Large intestine (tissue), 3 donors: ENCODE measurements around the gene ADGRF3. TPM values are rescaled to one million over a fixed set of nuclear protein-coding genes. Genes with fewer than 3 reads are reported as not detected.
A peak's percentile ranks its signal among the peaks of the same experiment; 100 is the strongest.
"Not testable (repeated sequence)": the region's sequence is repeated elsewhere in the genome, so short reads cannot be mapped to it uniquely, and the experiment has no call there.

ENCODE experiments used
- DNase-seq, 2 donors: peaks; one replicate each; pipeline versions ENCODE4 v3.0.0 to v3.0.0-alpha.2; 2013
- H3K27ac ChIP-seq: one replicate; pipeline ENCODE4 v1.5.1; 2013; ENCODE audit warnings: low read length
- H3K27me3 ChIP-seq: 2 replicates; pipeline ENCODE4 v1.6.1; 2013; ENCODE audit warnings: low read length; ENCODE audit not compliant: control insufficient read depth, insufficient read depth
- H3K36me3 ChIP-seq: 2 replicates; pipeline ENCODE4 v1.6.1; 2013; ENCODE audit warnings: low read length; ENCODE audit not compliant: control insufficient read depth, insufficient read depth
- H3K4me1 ChIP-seq: one replicate; pipeline ENCODE4 v1.6.1; 2013; ENCODE audit warnings: low read length; ENCODE audit not compliant: control insufficient read depth, insufficient read depth
- H3K4me3 ChIP-seq: one replicate; pipeline ENCODE4 v1.5.1; 2013; ENCODE audit warnings: low read length
- H3K9me3 ChIP-seq: one replicate; pipeline ENCODE4 v1.6.1; 2013; ENCODE audit warnings: mild to moderate bottlenecking, low read depth, low read length, moderate library complexity; ENCODE audit not compliant: control insufficient read depth
- WGBS: methylation state at CpG from one replicate; pipeline ENCODE4 v1.1.5; 2013; ENCODE audit warnings: low lambda C conversion rate; ENCODE audit not compliant: insufficient coverage; 5-methylcytosine and 5-hydroxymethylcytosine counted together
- polyA plus RNA-seq: library from polyadenylated mRNA; unstranded; fragments of 120-200 nt; gene quantifications from one replicate; pipeline ENCODE4 v1.2.1, GENCODE V29; 2013

The ADGRF3 gene
- polyA plus RNA-seq, 1 donor = 0.73 TPM

DNA sequence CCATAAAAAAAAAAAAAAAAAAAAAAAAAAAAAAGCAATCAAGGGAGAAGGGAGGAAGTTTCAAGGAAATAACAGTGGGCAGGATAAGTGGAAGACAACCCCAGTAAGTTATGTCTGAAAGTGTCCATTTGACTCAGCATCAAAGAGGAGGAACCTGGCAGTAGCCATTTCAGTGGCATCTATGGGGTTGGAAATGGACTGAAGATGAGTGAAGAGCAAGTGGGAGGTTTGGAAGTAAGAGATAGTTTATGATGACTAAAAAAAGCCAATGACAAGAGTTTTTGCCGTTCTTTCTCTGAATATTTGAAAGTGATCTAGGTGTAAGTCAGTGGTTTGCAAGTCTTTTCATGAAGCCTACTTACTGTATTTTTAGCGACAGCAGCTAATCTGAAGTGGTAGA, 9.9 kb downstream of the ADGRF3 start:
- Histone ChIP-seq H3K27ac (no peak overlapping the region), H3K9me3 (no peaks in the 10 kb centered on the region), H3K4me1 (no peaks in the 10 kb centered on the region), H3K4me3 (no peak overlapping the region), H3K27me3 (no peaks in the 10 kb centered on the region), H3K36me3 (no peaks in the 10 kb centered on the region)
- WGBS = 100% methylated on average over 1 of the region's 2 CpGs
- no peak for DNase-seq

DNA sequence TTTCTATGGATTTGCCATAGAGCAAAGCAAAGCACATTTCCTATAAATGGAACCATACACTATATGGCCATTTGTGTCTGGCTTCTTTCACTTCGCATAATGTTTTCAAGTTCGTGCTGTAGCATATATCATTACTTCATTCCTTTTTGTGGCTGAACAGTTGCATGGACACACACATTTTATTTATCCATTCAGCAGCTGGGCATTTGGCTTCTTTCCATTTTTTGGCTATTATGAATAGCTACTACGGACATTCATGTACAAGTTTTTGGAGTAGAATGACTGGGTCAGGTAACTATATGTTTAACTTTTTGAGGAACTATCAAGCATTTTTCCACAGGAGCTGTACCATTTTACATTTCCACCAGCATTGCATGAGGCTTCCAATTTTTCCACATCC, 11.4 kb downstream of the ADGRF3 start:
- H3K27me3 ChIP-seq = no peaks in the 10 kb centered on the region
- no peak overlapping the region for H3K27ac ChIP-seq
- H3K9me3 ChIP-seq = no peaks in the 10 kb centered on the region
- no peaks in the 10 kb centered on the region for H3K36me3 ChIP-seq
- DNase-seq = no peak
- no peaks in the 10 kb centered on the region for H3K4me1 ChIP-seq
- no peak overlapping the region for H3K4me3 ChIP-seq
- WGBS = 81% methylated on average over 2 of the region's 3 CpGs

DNA sequence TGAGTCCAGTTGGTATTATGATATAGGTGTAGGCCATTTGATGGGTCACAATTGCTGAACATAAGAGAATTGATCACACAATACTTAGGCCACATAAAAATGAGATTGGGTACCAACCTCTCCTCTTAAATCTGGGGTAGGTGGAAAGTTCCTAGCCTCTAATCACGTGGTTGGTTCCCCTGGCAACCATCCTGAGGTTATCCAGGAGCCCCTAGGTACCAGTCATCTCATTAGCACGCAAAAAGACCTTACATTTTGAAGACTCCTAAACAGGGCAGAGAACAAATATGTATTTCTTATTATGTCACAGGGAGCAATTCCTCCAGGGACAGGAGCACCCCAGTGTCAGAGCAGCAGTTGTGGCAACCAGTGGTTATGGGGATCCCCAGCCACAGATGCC, 13.3 kb downstream of the ADGRF3 start:
- Histone ChIP-seq H3K9me3 (no peaks in the 10 kb centered on the region), H3K4me3 (no peak overlapping the region), H3K27me3 (no peaks in the 10 kb centered on the region), H3K27ac (no peak overlapping the region), H3K36me3 (no peaks in the 10 kb centered on the region), H3K4me1 (no peaks in the 10 kb centered on the region)
- peak in 1 of 2 donors; percentile 71 for DNase-seq
- no CpG with 5 or more reads among the region's 2 CpGs for WGBS

DNA sequence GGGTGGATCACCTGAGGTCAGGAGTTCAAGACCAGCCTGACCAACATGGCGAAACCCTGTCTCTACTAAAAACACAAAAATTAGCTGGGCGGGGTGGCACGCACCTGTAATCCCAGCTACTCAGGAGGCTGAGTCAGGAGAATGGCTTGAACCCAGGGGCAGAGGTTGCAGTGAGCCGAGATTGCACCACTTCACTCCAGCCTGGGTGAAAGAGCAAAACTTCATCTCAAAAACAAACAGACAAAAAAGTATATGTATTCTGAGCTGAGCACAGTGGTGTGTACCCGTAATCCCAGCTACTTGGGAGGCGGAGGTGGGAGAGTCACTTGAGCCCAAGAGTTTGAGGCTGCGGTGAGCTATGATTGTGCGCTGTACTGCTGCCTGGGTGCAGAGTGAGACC, 15.3 kb downstream of the ADGRF3 start:
- H3K4me1 ChIP-seq, DNase-seq, H3K9me3 ChIP-seq, H3K27me3 ChIP-seq, H3K4me3 ChIP-seq, H3K27ac ChIP-seq, H3K36me3 ChIP-seq: not testable (repeated sequence)
- WGBS = 84% methylated on average over 2 of the region's 8 CpGs

DNA sequence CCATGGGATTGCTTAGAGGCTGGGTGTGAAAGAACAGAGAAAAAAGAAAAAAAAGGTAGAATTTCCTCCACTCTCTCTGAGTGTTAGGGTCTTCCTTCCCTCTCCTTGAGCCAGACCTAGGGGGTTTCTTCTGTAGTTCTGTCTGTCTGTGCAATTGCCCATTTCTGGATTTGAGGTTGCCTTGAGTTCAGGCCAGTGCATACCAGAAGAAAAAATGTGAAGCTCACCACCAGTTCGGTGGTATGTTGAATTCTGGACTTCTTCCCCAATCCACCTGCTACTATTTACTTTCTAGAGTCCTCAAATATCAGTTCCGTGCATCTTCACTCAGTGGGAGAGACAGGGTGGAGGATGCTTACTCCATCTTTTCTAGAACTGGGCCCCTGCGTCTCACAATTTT, 16.0 kb downstream of the ADGRF3 start:
- no peaks in the 10 kb centered on the region for H3K27me3 ChIP-seq
- H3K27ac ChIP-seq = no peak overlapping the region
- H3K36me3 ChIP-seq = no peaks in the 10 kb centered on the region
- DNase-seq = no peak
- 100% methylated on average over 2 of the region's 3 CpGs for WGBS
- no peaks in the 10 kb centered on the region for H3K4me1 ChIP-seq
- H3K4me3 ChIP-seq = no peak overlapping the region
- no peaks in the 10 kb centered on the region for H3K9me3 ChIP-seq

DNA sequence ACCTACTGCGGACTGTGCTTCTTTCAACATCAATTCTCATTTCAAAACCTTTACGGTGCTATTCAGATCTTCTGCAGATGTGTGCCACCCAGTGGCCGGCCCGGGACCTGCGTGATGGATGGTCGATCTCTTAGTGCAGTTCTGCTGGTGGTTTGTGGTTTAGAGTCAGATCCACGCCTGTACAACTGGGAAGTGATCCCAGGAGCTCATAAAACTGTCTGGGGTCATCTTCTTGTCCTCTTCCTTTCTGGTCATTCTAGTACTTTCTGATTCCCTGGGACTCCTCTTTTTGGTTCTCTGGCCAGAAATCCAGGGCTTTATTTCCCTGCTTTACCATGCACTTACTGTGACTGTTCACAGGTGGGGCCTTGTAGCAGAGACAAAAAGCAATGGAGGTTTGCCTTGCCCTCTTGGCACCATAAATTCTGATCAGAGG, 16.5 kb downstream of the ADGRF3 start:
- Histone ChIP-seq H3K27me3 (no peaks in the 10 kb centered on the region), H3K4me1 (no peaks in the 10 kb centered on the region), H3K9me3 (no peaks in the 10 kb centered on the region), H3K36me3 (no peaks in the 10 kb centered on the region), H3K4me3 (no peak overlapping the region), H3K27ac (no peak overlapping the region)
- whole genome bisulfite sequencing = no CpG with 5 or more reads among the region's 7 CpGs
- peak; percentile 72 to 75 for DNase-seq

DNA sequence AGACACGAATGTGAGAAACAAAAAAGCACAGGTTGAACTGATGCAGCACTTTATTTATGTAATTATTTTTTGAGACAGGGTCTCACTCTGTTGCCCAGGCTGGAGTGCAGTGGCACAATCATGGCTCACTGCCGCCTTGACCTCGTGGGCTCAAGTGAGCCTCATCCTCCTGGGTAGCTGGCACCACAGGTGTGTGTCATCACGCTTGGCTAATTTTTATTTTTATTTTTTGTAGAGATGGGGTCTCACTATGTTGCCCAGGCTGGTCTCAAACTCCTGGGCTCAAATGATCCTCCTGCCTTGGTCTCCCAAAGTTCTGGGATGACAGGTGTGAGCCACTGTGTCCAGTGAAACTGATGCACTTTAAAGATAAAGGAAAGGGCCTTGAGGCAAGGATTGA, 17.5 kb downstream of the ADGRF3 start:
- not testable (repeated sequence) for H3K4me3 ChIP-seq
- WGBS = no CpG with 5 or more reads among the region's 4 CpGs

DNA sequence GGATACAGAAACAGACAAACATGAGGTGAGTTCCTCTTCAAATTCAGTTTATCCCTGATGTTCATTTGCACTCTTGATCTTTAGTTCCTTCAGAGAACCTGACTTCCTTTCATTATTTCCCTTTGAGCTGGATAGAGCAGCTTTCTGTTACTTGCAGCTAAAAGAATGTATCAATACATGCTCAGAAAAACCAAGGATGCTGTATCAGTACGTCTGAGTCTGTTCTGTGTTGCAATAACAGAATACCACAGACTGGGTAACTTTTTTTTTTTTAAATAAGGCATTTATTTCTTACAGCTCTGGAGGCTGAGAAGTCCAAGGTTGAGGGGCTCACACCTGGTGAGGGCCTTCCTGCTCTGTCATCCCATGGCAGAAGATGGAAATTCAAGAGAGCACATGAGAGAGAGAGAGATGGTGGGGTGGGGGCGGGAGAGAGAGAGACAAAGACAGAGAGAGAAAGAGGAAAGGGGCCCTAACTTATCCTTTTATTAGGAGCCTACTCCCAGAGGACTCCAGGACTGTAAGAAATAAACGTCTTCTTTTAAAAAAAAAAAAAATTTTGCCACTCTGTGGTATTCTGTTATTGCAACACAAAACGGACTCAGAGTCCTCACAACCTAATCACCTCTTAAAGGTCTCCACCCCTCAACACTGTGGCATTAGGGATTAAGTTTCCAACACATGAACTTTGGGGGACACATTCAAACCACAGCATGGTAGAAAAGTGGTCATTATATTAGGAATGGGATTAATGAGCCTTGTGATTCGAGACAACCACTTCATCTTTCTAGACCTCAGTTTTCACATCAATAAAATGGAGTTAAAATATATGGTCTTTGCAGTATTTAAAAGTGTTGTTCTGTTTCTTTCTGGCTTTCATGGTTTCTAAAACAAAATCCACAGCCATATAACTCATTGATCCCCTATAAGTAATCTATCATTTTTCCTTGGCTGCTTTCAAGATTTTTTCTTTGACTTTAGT, 19.0 kb downstream of the ADGRF3 start:
- DNase-seq = no peak
- no peaks in the 10 kb centered on the region for H3K9me3 ChIP-seq
- H3K27ac ChIP-seq = no peak overlapping the region
- H3K4me3 ChIP-seq = no peak overlapping the region
- H3K4me1 ChIP-seq = no peaks in the 10 kb centered on the region
- no peaks in the 10 kb centered on the region for H3K36me3 ChIP-seq
- no CpG with 5 or more reads among the region's 5 CpGs for WGBS
- no peaks in the 10 kb centered on the region for H3K27me3 ChIP-seq

More for the DNA sequence above, 17.5 kb downstream of the ADGRF3 start:
- H3K27ac ChIP-seq, H3K27me3 ChIP-seq, H3K4me1 ChIP-seq, H3K9me3 ChIP-seq, DNase-seq, H3K36me3 ChIP-seq: not testable (repeated sequence)

DNA sequence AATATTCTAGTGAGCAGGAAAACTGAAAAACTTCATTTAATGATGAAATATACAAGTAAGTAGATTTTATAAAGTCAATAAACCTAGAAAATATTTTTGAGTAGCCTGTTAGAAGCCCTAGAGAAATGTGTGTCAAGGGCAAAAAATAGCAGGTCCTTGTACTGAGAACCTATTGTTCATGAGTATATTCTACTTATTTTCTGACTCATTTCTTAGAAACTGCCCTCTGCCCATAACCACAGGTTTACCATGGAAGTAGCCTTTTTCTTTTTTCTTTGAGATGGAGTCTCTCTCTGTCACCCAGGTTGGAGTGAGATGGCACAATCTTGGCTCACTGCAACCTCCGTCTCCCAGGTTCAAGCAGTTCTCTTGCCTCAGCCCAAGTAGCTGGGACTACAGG, 20.1 kb downstream of the ADGRF3 start:
- H3K36me3 ChIP-seq = no peaks in the 10 kb centered on the region
- WGBS = no CpG with 5 or more reads among the region's 1 CpG

DNA sequence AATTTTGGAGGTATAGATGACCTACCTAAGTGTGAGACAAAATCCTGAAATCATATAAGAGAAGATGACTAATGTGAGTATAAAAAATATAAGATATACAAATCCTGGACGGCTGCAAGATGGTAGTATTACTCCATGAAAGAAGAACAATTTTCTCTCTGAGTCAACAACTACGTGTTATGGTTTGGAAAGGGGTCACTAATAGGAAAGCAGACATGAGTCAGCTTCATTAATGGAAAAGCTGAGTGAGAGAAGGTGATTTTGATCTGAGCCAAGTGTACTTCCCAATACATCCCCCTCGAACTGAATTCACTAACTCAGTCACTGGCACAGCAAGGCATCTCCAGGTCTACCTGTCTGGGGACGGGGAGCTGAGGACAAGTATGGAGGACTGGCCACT, 20.7 kb downstream of the ADGRF3 start:
- Histone ChIP-seq H3K27ac (no peak overlapping the region), H3K4me3 (no peak overlapping the region), H3K27me3 (no peaks in the 10 kb centered on the region), H3K9me3 (no peaks in the 10 kb centered on the region), H3K36me3 (no peaks in the 10 kb centered on the region), H3K4me1 (no peaks in the 10 kb centered on the region)
- no CpG with 5 or more reads among the region's 4 CpGs for WGBS
- DNase-seq = no peak

More for the DNA sequence above, 20.1 kb downstream of the ADGRF3 start:
- no peaks in the 10 kb centered on the region for H3K27me3 ChIP-seq
- no peak overlapping the region for H3K27ac ChIP-seq
- no peak overlapping the region for H3K4me3 ChIP-seq
- no peaks in the 10 kb centered on the region for H3K4me1 ChIP-seq
- DNase-seq = no peak
- no peaks in the 10 kb centered on the region for H3K9me3 ChIP-seq

DNA sequence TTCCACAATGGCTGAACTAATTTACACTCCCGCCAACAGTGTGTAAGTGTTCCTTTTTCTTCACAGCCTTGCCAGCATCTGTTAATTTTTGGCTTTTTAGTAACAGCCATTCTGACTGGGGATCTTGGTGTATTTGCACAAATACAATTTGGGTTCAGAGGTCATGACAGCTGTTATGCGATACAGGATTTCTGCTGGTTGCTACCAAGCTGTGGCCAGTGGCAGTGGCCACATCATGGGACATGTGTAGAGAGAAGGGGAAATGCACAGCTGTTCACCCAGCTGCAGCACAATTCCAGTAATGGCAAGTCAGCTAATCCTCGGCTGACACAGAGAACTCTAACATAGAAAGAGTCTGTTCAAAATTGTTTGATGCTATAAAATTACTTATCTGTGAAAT, 21.7 kb downstream of the ADGRF3 start:
- H3K27me3 ChIP-seq = no peaks in the 10 kb centered on the region
- no peaks in the 10 kb centered on the region for H3K9me3 ChIP-seq
- H3K4me3 ChIP-seq = no peak overlapping the region
- H3K4me1 ChIP-seq = no peaks in the 10 kb centered on the region
- no CpG with 5 or more reads among the region's 3 CpGs for WGBS
- DNase-seq = no peak
- no peaks in the 10 kb centered on the region for H3K36me3 ChIP-seq
- H3K27ac ChIP-seq = no peak overlapping the region
